Tibial nerve (tissue), 4 donors: ENCODE results near the gene ACOXL.

Experiments used
- EP300 ChIP-seq, 2 donors: sonication (generic); formaldehyde crosslinking; IDR thresholded peaks; one replicate each; pipeline ENCODE4 v1.6.1; 2017; ENCODE audit warnings: antibody characterized with exemption in 2 of 2, mild to moderate bottlenecking in 1 of 2
- POLR2A ChIP-seq, 2 donors: fragments of 450-650 bp; IDR thresholded peaks; one replicate each; pipeline ENCODE4 v1.6.1; 2017; ENCODE audit warnings: antibody characterized with exemption in 2 of 2, mild to moderate bottlenecking in 2 of 2, moderate library complexity in 2 of 2
- TF ChIP-seq, protein P1 (sequence below), 5 experiments: fragments of 200-600 bp in 3 of 5; fragments of 450-650 bp in 2 of 5; sonication (generic) in 3 of 5; IDR thresholded peaks; one replicate each; pipeline ENCODE4 v1.5.1; 2016 to 2019; ENCODE audit warnings: antibody characterized with exemption in 5 of 5, mild to moderate bottlenecking in 3 of 5, moderate library complexity in 2 of 5

DNA sequence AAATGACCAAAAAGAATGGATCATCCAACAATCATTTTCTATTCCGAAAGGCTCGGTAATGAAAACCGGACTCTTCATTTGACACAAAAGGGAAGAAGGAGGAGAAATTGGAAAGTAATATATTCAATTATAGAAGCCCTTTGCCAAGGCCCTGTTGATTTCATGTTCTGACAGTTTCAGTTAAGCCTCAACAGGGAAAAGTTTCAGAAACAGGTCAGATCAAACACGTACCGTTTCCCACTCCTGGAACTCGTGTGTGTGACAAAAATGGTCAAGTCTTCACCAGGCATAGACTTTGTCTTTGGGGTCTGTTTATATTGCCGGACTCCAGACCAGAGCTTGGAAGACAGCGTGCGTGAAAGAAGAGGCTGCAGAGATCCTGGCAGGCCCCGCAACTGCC, 287.0 kb downstream of the ACOXL start:
- TF ChIP-seq, protein P1, sequence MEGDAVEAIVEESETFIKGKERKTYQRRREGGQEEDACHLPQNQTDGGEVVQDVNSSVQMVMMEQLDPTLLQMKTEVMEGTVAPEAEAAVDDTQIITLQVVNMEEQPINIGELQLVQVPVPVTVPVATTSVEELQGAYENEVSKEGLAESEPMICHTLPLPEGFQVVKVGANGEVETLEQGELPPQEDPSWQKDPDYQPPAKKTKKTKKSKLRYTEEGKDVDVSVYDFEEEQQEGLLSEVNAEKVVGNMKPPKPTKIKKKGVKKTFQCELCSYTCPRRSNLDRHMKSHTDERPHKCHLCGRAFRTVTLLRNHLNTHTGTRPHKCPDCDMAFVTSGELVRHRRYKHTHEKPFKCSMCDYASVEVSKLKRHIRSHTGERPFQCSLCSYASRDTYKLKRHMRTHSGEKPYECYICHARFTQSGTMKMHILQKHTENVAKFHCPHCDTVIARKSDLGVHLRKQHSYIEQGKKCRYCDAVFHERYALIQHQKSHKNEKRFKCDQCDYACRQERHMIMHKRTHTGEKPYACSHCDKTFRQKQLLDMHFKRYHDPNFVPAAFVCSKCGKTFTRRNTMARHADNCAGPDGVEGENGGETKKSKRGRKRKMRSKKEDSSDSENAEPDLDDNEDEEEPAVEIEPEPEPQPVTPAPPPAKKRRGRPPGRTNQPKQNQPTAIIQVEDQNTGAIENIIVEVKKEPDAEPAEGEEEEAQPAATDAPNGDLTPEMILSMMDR (IDR thresholded peaks at IDR 0.05) = no peak
- no peak for TF ChIP-seq POLR2A (IDR thresholded peaks at IDR 0.05)
- TF ChIP-seq EP300 (IDR thresholded peaks at IDR 0.05) = no peak
